K562 (cell line): ENCODE results near the gene DDR1.

Experiments used
- ETV6 ChIP-seq, 3 experiments: fragments of 150-350 bp in 1 of 3; sonication (generic) in 1 of 3; formaldehyde crosslinking in 1 of 3; IDR thresholded peaks; 2 replicates each; pipeline versions ENCODE4 v1.6.1 to v1.8.0; 2014 to 2022; ENCODE audit warnings: borderline replicate concordance in 2 of 3, low read depth in 2 of 3, antibody characterized with exemption in 1 of 3, low read length in 1 of 3, mild to moderate bottlenecking in 1 of 3, missing genetic modification reagents in 1 of 3
- MAFF ChIP-seq: IDR thresholded peaks from 2 replicates; pipeline ENCODE4 v1.6.1; 2012; ENCODE audit warnings: low read length, improper control_type of control experiment
- MYC ChIP-seq, 2 experiments: fragments of 250-450 bp in 1 of 2; sonication (Bioruptor Pico) in 1 of 2; IDR thresholded peaks; 2 replicates each; pipeline versions ENCODE4 v1.5.1 to v1.6.1; 2012 to 2021; ENCODE audit warnings: low read depth in 2 of 2, borderline replicate concordance in 1 of 2, improper control_type of control experiment in 1 of 2, low read length in 1 of 2, mild to moderate bottlenecking in 1 of 2, moderate library complexity in 1 of 2
- POLR2A ChIP-seq: fragments of 450-650 bp; conservative IDR thresholded peaks from 2 replicates; pipeline ENCODE4 v1.6.1; 2016
- RAD21 ChIP-seq, 2 experiments: fragments of 250-450 bp in 1 of 2; fragments of 450-650 bp in 1 of 2; sonication (Bioruptor Pico) in 1 of 2; formaldehyde crosslinking in 1 of 2; IDR thresholded peaks in 1 of 2; conservative IDR thresholded peaks in 1 of 2; 2 replicates each; pipeline versions ENCODE4 v1.4.0 to v1.8.0; 2020 to 2022; ENCODE audit warnings: mild to moderate bottlenecking in 2 of 2, moderate library complexity in 1 of 2
- SIN3A ChIP-seq, 2 experiments: fragments of 150-350 bp in 1 of 2; IDR thresholded peaks; 2 replicates each; pipeline ENCODE4 v1.6.1; 2011 to 2016; ENCODE audit warnings: borderline replicate concordance in 2 of 2, low read depth in 2 of 2, low read length in 2 of 2, mild to moderate bottlenecking in 2 of 2, moderate library complexity in 2 of 2; ENCODE audit not compliant: control insufficient read depth in 1 of 2
- ZKSCAN1 ChIP-seq: fragments of 150-350 bp; IDR thresholded peaks from 2 replicates; pipeline ENCODE4 v1.6.1; 2016; ENCODE audit warnings: low read depth, low read length
- ZSCAN29 ChIP-seq: fragments of 450-650 bp; IDR thresholded peaks from 2 replicates; pipeline ENCODE4 v1.6.1; 2017
- TF ChIP-seq, protein P1 (sequence below), 3 experiments: fragments of 200-800 bp in 1 of 3; sonication (Bioruptor generic) in 1 of 3; sonication (generic) in 1 of 3; formaldehyde crosslinking in 1 of 3; IDR thresholded peaks; 2 replicates each; pipeline versions ENCODE4 v1.6.1 to v1.8.0; 2016 to 2022; ENCODE audit warnings: mild to moderate bottlenecking in 2 of 3, missing compliant biosample characterization in 2 of 3, missing genetic modification characterization in 2 of 3, missing genetic modification reagents in 1 of 3

DNA sequence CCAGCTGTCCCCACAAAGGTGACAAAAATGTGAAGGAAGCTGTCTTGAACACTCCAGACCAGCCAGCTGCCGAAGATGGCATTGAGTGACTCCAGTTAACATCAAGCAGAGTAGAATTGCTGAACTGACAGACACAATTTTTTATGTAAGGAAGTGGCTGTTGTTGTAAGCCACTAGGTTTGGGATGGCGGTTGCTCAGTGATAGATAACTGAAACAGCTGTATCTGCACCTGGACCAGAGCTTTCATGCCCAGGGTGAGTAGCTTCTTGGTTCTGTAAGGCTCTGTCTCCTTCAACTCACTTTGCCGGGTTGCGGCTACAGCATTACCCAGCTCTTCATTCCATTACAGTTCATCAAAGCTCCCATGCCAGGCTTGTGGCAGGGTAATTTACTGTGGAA, 49.7 kb upstream of the DDR1 start:
- TF ChIP-seq SIN3A (IDR thresholded peaks at IDR 0.05; ENCODE audit: borderline replicate concordance in 2 of 2, control insufficient read depth in 1 of 2, low read depth in 2 of 2, low read length in 2 of 2) (no peak), ZSCAN29 (no peak), POLR2A (no peak), ETV6 (IDR thresholded peaks at IDR 0.05; ENCODE audit: borderline replicate concordance in 1 of 2, low read depth in 2 of 2, low read length in 1 of 2) (no peak), ETV6 (CRISPR knock-in tag; IDR thresholded peaks at IDR 0.05; ENCODE audit: borderline replicate concordance) (no peak), RAD21 (CRISPR knock-in tag; conservative IDR thresholded peaks at IDR 0.05 in 1 of 2, IDR thresholded peaks at IDR 0.05 in 1 of 2) (no peak), MYC (IDR thresholded peaks at IDR 0.05; ENCODE audit: low read depth, low read length) (no peak), MYC (CRISPR knock-in tag; IDR thresholded peaks at IDR 0.05; ENCODE audit: borderline replicate concordance, low read depth) (no peak), ZKSCAN1 (no peak), MAFF (no peak)
- TF ChIP-seq, protein P1, sequence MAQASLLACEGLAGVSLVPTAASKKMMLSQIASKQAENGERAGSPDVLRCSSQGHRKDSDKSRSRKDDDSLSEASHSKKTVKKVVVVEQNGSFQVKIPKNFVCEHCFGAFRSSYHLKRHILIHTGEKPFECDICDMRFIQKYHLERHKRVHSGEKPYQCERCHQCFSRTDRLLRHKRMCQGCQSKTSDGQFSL (CRISPR knock-in tag; IDR thresholded peaks at IDR 0.05), result no peak
- TF ChIP-seq, protein P1 (tag; IDR thresholded peaks at IDR 0.05), result no peak
